Heart left ventricle (tissue), 16 donors: Measurements from ENCODE around the gene RPAP3. TPM values are rescaled to one million over a fixed set of nuclear protein-coding genes. Genes with fewer than 3 reads are reported as not detected.
A peak's percentile ranks its signal among the peaks of the same experiment; 100 is the strongest.

Experiments
- ATAC-seq, 4 donors: fragments of 200-7000 bp; cut with Tn5 transposase; one replicate each; pipeline ENCODE4 v1.9.1; 2020 to 2022; ENCODE audit warnings: moderate library complexity in 4 of 4, mild to moderate bottlenecking in 3 of 4, moderate number of reproducible peaks in 1 of 4
- DNase-seq, 5 donors: peaks; one replicate each; pipeline ENCODE4 v3.0.0-alpha.2; 2020
- H3K27ac ChIP-seq, 12 donors: fragments of 200-600 bp; sonication (generic) in 4 of 12; one replicate each; pipeline versions ENCODE4 v1.5.0 to v1.8.0; 2016 to 2022; ENCODE audit warnings: mild to moderate bottlenecking in 2 of 12
- H3K27me3 ChIP-seq, 9 donors: fragments of 200-600 bp; sonication (generic) in 2 of 9; one replicate each; pipeline versions ENCODE4 v1.5.1 to v1.8.0; 2016 to 2022; ENCODE audit warnings: mild to moderate bottlenecking in 3 of 9
- H3K36me3 ChIP-seq, 9 donors: fragments of 200-600 bp; sonication (generic) in 2 of 9; one replicate each; pipeline versions ENCODE4 v1.5.0 to v1.8.0; 2018 to 2022; ENCODE audit warnings: mild to moderate bottlenecking in 2 of 9
- H3K4me1 ChIP-seq, 12 donors: fragments of 200-600 bp; sonication (generic) in 4 of 12; one replicate each; pipeline versions ENCODE4 v1.5.0 to v1.8.0; 2016 to 2022; ENCODE audit warnings: mild to moderate bottlenecking in 3 of 12
- H3K4me3 ChIP-seq, 12 donors: fragments of 200-600 bp; sonication (generic) in 4 of 12; one replicate each; pipeline versions ENCODE4 v1.5.0 to v1.8.0; 2017 to 2022; ENCODE audit warnings: mild to moderate bottlenecking in 9 of 12, moderate library complexity in 4 of 12
- H3K9me3 ChIP-seq, 12 donors: fragments of 200-600 bp; sonication (generic) in 4 of 12; one replicate each; pipeline versions ENCODE4 v1.5.0 to v1.8.0; 2016 to 2022; ENCODE audit warnings: mild to moderate bottlenecking in 1 of 12
- CTCF ChIP-seq, 12 donors: fragments of 200-600 bp; sonication (generic) in 4 of 12; IDR thresholded peaks; one replicate each; pipeline versions ENCODE4 v1.5.0 to v1.8.0; 2018 to 2022; ENCODE audit warnings: antibody characterized with exemption in 12 of 12, mild to moderate bottlenecking in 5 of 12
- POLR2A ChIP-seq, 2 donors: fragments of 450-650 bp; IDR thresholded peaks; one replicate each; pipeline ENCODE4 v1.6.1; 2017; ENCODE audit warnings: antibody characterized with exemption in 2 of 2, mild to moderate bottlenecking in 2 of 2, moderate library complexity in 2 of 2
- WGBS, 4 donors: extraction: QIAGEN DNeasy Blood & Tissue Kit in 2 of 4; methylation state at CpG; one replicate each; pipeline versions ENCODE4 v1.1.5 to v1.1.7; 2013 to 2018; 5-methylcytosine and 5-hydroxymethylcytosine counted together
- intact Hi-C, 10 donors: fragments of 100-400 bp; cut with DNase I; formaldehyde crosslinking; loops; one replicate each; pipeline versions ENCODE4 v1.11.1 to v1.14.2; 2022
- polyA plus RNA-seq, 2 donors: library from polyadenylated mRNA; stranded (reverse); fragments of 200-250 nt; gene quantifications; one replicate each; pipeline ENCODE4 v1.2.3, GENCODE V29; 2013
- total RNA-seq, 9 donors: library from RNA; depleted of rRNA in 2 of 9; stranded (reverse); fragments of >200 nt in 2 of 9; fragmentation: NEBNext Ultra II Directional in 3 of 9; extraction: Animal tissue kit (Norgen Biotek cat#: 25700) in 3 of 9; gene quantifications; one replicate each; pipeline versions ENCODE4 v1.1.0 to v1.2.4, GENCODE V29; 2016 to 2023
- donor health status: ischemic (EF 13 %, LVEDD 7.1; RV severe dilation, severe dysfunction).
- donor health status: healthy with polysubstance abuse.
- donor health status: DM: no; HTN: yes; CAD: no.
- donor health status: DM: no; HTN: no; CAD: no.
- donor health status: ischemic (EF 25% LVEDD 6.9; RV normal size, moderate dysfunction).
- donor health status: ischemic (EF 25% LVEDD 5.7; RV mildly dilated, moderate dysfunction).
- donor health status: healthy.
- donor health status: DM: yes; HTN: yes; CAD: no.
- donor health status: ischemic (EF 35%, LVEDD 5.7; RV mildly dilated, moderate dysfunction).
- donor health status: nonischemic (EF 11% LVEDD 7.7; RV severe dilation, severe dysfunction).
- donor health status: DM: yes; HTN: yes; CAD: no.
- donor health status: PGD.
- donor health status: ischemic (EF 29% LVEDD 5.4; RV normal size, mild dysfunction).
- donor health status: nonischemic (EF 23%, LVEDD 6.1; RV moderate dilation, normal function).

Gene RPAP3
- total and polyA plus RNA-seq, 11 donors = 7.2 to 25.2 (median 21.7) TPM

GRCh38 chr12:47735649-47736048, 29.8 kb upstream of the RPAP3 start:
- Histone ChIP-seq H3K36me3 (no peaks in the 10 kb centered on the region), H3K4me1 (peaks cover 29 to 86% (median 66%) of the 10 kb centered on the region in 12 donors), H3K27me3 (no peaks in the 10 kb centered on the region), H3K9me3 (no peaks in the 10 kb centered on the region), H3K4me3 (no peak overlapping the region), H3K27ac (peak overlapping the region; percentile 72 to 91 (median 86))
- WGBS, 4 donors = 65 to 77% (median 72%) methylated on average over 10 to 11 of the region's 11 CpGs
- TF ChIP-seq POLR2A (IDR thresholded peaks at IDR 0.05) = no peak
- no peak for TF ChIP-seq CTCF (IDR thresholded peaks at IDR 0.05)
- DNase-seq (peak in 2 of 5 donors; percentile 30 to 64), ATAC-seq (no peak)
- intact Hi-C loops = loop anchor here in 3 of 10 donors (2.0 kb wide), 2 partner anchors 17 kb away; no protein-coding TSS in a partner anchor

GRCh38 chr12:47734725-47735480, 29.1 kb upstream of the RPAP3 start:
- H3K4me3 ChIP-seq = no peak overlapping the region
- TF ChIP-seq CTCF (IDR thresholded peaks at IDR 0.05) = no peak
- no peak for TF ChIP-seq POLR2A (IDR thresholded peaks at IDR 0.05)
- intact Hi-C loops = loop anchor here in 1 of 10 donors (2.0 kb wide), 1 partner anchor 16 kb away; no protein-coding TSS in a partner anchor

DNA sequence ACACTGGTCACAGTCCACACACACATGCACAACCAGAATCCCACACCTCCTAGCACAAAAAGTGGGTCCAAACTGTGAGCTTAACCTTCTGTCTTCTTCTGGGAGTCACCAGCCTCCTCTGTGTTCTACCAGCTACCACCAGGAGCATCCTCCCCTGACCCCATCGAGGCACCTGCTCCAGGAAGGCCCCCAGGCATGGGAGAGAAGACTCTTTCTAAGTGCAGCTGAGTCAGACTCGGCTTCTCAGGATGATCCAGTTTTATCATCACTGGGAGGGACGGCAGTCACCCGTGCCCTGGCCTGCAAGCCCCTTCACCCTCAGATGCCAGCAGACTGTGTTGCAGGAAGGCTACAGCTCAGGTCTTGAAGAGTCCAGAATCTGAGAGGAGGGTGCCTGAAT, 27.3 kb upstream of the RPAP3 start:
- no peak overlapping the region for H3K27ac ChIP-seq
- no peak for DNase-seq
- H3K4me3 ChIP-seq = no peak overlapping the region
- intact Hi-C loops = no loop called here
- no peak for TF ChIP-seq POLR2A (IDR thresholded peaks at IDR 0.05)
- no peak for TF ChIP-seq CTCF (IDR thresholded peaks at IDR 0.05)
- no peak for ATAC-seq
- H3K27me3 ChIP-seq = no peaks in the 10 kb centered on the region
- H3K36me3 ChIP-seq = no peaks in the 10 kb centered on the region
- no peaks in the 10 kb centered on the region for H3K9me3 ChIP-seq
- peaks cover 26 to 77% (median 60%) of the 10 kb centered on the region in 12 donors for H3K4me1 ChIP-seq
- 88 to 97% (median 94%) methylated on average over 3 to 4 of the region's 4 CpGs for WGBS, 4 donors

More at GRCh38 chr12:47734725-47735480, 29.1 kb upstream of the RPAP3 start:
- DNase-seq (peak in 3 of 5 donors; percentile 37 to 70 (median 66)), ATAC-seq (peak in 1 of 4 donors; percentile 2)
- H3K4me1 ChIP-seq = peaks cover 29 to 86% (median 65%) of the 10 kb centered on the region in 12 donors
- no peaks in the 10 kb centered on the region for H3K36me3 ChIP-seq
- WGBS, 4 donors = 61 to 68% (median 65%) methylated on average over 12 of the region's 12 CpGs
- no peaks in the 10 kb centered on the region for H3K9me3 ChIP-seq
- no peaks in the 10 kb centered on the region for H3K27me3 ChIP-seq
- peak overlapping the region in 10 of 12 donors; percentile 32 to 91 (median 86) for H3K27ac ChIP-seq

DNA sequence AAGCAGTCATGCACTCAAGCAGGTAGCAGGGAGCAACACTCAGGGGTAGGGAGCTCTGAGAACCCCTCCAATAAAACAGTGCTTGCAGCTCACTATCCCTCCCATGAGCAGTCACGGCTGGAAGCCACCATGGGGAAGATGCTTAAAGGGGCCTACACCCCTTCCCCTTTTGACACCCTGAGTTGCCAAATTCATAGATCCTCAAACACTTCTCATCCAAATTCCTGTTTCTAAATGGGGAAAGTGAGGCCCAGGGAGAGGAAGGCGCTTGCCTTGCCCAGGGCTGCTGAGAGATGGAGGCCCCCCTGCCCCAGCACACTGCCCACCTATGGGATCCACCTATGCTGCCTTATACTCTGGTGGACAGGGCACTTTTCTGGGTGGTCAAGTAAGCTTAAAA, 26.7 kb upstream of the RPAP3 start:
- WGBS, 4 donors = 59 to 84% (median 74%) methylated on average over 1 to 2 of the region's 2 CpGs
- intact Hi-C loops = no loop called here
- no peak for DNase-seq
- Histone ChIP-seq H3K9me3 (no peaks in the 10 kb centered on the region), H3K27ac (no peak overlapping the region), H3K27me3 (no peaks in the 10 kb centered on the region), H3K36me3 (no peaks in the 10 kb centered on the region), H3K4me3 (no peak overlapping the region), H3K4me1 (peaks cover 19 to 70% (median 54%) of the 10 kb centered on the region in 12 donors)
- TF ChIP-seq POLR2A (IDR thresholded peaks at IDR 0.05) = no peak
- no peak for TF ChIP-seq CTCF (IDR thresholded peaks at IDR 0.05)
- ATAC-seq = no peak
